Measurements from ENCODE around the gene ZNF594.

- TF ChIP-seq CTCF (conservative IDR thresholded peaks at IDR 0.05 in 1 of 2, IDR thresholded peaks at IDR 0.05 in 1 of 2; ENCODE audit: extremely low read depth in 1 of 2, insufficient read depth in 1 of 2, low read depth in 1 of 2, low read length in 2 of 2) (peak; percentile 52 to 63), EZH2 (IDR thresholded peaks at IDR 0.05; ENCODE audit: borderline replicate concordance, low read length) (no peak)
These were observed 45.9 kb upstream of the ZNF594 start for GRCh38 chr17:5237541-5238016.
